SU-DHL-6 (cell line): ENCODE measurements around the gene POU2AF2.
"Not testable (repeated sequence)": the region's sequence is repeated elsewhere in the genome, so short reads cannot be mapped to it uniquely, and the experiment has no call there.

Experiments used
- H2AFZ ChIP-seq: fragments of 200-600 bp; sonication (generic); 2 replicates; pipeline ENCODE4 v1.6.1; 2014; ENCODE audit warnings: low read depth, mild to moderate bottlenecking, moderate library complexity, mixed read lengths, antibody characterized with exemption, low read length; ENCODE audit not compliant: severe bottlenecking
- H3F3A ChIP-seq: fragments of 200-600 bp; shearing (Covaris generic); 2 replicates; pipeline ENCODE4 v1.6.0; 2016; ENCODE audit warnings: antibody characterized with exemption, mild to moderate bottlenecking; ENCODE audit not compliant: insufficient read depth
- H3K27ac ChIP-seq: fragments of 200-600 bp; sonication (generic); 2 replicates; pipeline ENCODE4 v1.5.1; 2016; ENCODE audit warnings: low read depth, mild to moderate bottlenecking, low read length, moderate library complexity, mixed read lengths
- H3K27me3 ChIP-seq: fragments of 200-600 bp; sonication (generic), shearing (Covaris generic); 2 replicates; pipeline ENCODE4 v1.6.0; 2014; ENCODE audit warnings: mild to moderate bottlenecking, low read length
- H3K36me3 ChIP-seq: fragments of 200-600 bp; sonication (generic); 2 replicates; pipeline ENCODE4 v1.6.1; 2014; ENCODE audit warnings: mild to moderate bottlenecking, low read length, mixed read lengths
- H3K4me2 ChIP-seq: fragments of 300-600, 200-600 bp; shearing (Covaris generic), sonication (generic); 2 replicates; pipeline ENCODE4 v1.6.0; 2014; ENCODE audit warnings: low read length, low read depth, mild to moderate bottlenecking; ENCODE audit not compliant: poor library complexity, severe bottlenecking
- H3K4me3 ChIP-seq: fragments of 200-600 bp; sonication (generic); 2 replicates; pipeline ENCODE4 v1.5.1; 2014; ENCODE audit warnings: antibody characterized with exemption, low read length, mild to moderate bottlenecking, mixed read lengths; ENCODE audit not compliant: insufficient read depth, poor library complexity, severe bottlenecking
- H3K79me2 ChIP-seq: fragments of 200-600 bp; sonication (generic); 2 replicates; pipeline ENCODE4 v1.6.1; 2014; ENCODE audit warnings: mild to moderate bottlenecking, low read length, moderate library complexity; ENCODE audit not compliant: insufficient read depth
- H3K9ac ChIP-seq: fragments of 200-600 bp; sonication (generic); 2 replicates; pipeline ENCODE4 v1.7.0; 2014; ENCODE audit warnings: mild to moderate bottlenecking, low read length
- H3K9me2 ChIP-seq: fragments of 200-600 bp; sonication (generic); replicated peaks from 2 replicates; pipeline ENCODE4 v1.6.1; 2014; ENCODE audit warnings: low read length; ENCODE audit not compliant: insufficient read depth
- H3K9me3 ChIP-seq: fragments of 200-600 bp; sonication (generic); 2 replicates; pipeline ENCODE4 v1.6.1; 2014; ENCODE audit warnings: low read length, mixed read lengths; ENCODE audit not compliant: insufficient read depth
- H4K20me1 ChIP-seq: fragments of 200-600 bp; sonication (generic); 2 replicates; pipeline ENCODE4 v1.6.1; 2014; ENCODE audit warnings: low read depth, mild to moderate bottlenecking, antibody characterized with exemption, low read length, moderate library complexity, mixed read lengths
- CTCF ChIP-seq: fragments of 200-600 bp; sonication (generic); IDR thresholded peaks from one replicate; pipeline ENCODE4 v1.5.1; 2017; ENCODE audit warnings: antibody characterized with exemption, mild to moderate bottlenecking, low read length, moderate library complexity; ENCODE audit not compliant: insufficient read depth, poor library complexity, severe bottlenecking
- EZH2phosphoT487 ChIP-seq: fragments of 200-600 bp; sonication (generic), shearing (Covaris generic); conservative IDR thresholded peaks from 2 replicates; pipeline ENCODE4 v1.6.1; 2018; ENCODE audit warnings: mild to moderate bottlenecking, antibody characterized with exemption, low read length, moderate library complexity, mixed read lengths

POU2AF2 gene

DNA sequence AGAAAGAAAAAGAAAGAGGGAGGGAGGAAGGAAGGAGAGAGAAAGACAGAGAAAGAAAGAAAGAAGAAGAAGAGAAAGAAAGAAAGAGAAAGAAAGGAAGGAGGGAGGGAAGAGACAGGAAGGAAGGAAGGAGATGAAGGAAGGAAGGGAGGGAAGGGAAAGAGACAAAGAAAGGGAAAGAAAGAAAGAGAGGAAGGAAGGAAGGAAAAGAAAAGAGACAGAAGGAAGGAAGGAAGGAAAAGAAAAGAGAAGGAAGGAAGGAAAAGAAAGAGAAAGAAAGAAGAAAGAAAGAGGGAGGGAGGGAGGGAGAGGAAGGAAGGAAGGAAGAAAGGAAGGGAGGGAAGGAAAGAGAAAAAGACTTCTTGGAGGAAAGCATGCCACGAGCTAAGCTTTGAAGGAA, 19.1 kb downstream of the POU2AF2 start:
- TF ChIP-seq EZH2phosphoT487, result no peak
- no peak for TF ChIP-seq CTCF
- H3F3A ChIP-seq, result peaks cover 5% of the 10 kb centered on the region; the same call in 1 of the 2 replicates
- no peak overlapping the region for H3K4me3 ChIP-seq
- no peaks in the 10 kb centered on the region for H3K9me2 ChIP-seq
- no peaks in the 10 kb centered on the region for H4K20me1 ChIP-seq
- no peaks in the 10 kb centered on the region for H3K27me3 ChIP-seq
- no peaks in the 10 kb centered on the region for H3K36me3 ChIP-seq
- no peak overlapping the region for H3K9ac ChIP-seq
- H3K9me3 ChIP-seq, result no peaks in the 10 kb centered on the region
- H3K79me2 ChIP-seq, result no peaks in the 10 kb centered on the region
- no peak overlapping the region for H2AFZ ChIP-seq
- H3K27ac ChIP-seq, result no peak overlapping the region
- no peak overlapping the region for H3K4me2 ChIP-seq

DNA sequence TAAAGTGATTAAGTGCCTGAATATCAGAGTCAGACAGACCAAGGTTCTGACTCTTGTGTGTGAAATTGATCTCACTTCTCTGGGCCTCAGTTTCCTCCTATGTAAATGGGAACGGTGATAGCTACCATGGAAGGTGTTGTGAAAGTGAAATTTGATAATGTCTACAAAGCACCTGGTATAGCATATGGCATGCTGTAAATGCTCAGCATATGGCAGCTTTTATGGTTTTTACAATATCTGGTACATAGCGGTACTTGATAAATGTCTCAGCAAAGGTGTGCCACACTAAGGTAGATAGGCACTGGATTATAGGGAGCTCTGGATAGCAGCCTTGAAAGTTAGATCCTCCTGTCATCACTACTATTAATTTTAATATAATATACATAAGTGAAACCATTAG, 19.9 kb downstream of the POU2AF2 start:
- Histone ChIP-seq H3K4me2 (no peak overlapping the region), H3K9me3 (no peaks in the 10 kb centered on the region), H3F3A (peaks cover 11% of the 10 kb centered on the region; the same call in 1 of the 2 replicates), H3K79me2 (no peaks in the 10 kb centered on the region), H4K20me1 (no peaks in the 10 kb centered on the region), H3K9ac (no peak overlapping the region), H3K27me3 (no peaks in the 10 kb centered on the region), H3K27ac (no peak overlapping the region), H3K9me2 (no peaks in the 10 kb centered on the region), H3K36me3 (no peaks in the 10 kb centered on the region), H2AFZ (no peak overlapping the region), H3K4me3 (no peak overlapping the region)
- no peak for TF ChIP-seq EZH2phosphoT487
- TF ChIP-seq CTCF, result no peak

DNA sequence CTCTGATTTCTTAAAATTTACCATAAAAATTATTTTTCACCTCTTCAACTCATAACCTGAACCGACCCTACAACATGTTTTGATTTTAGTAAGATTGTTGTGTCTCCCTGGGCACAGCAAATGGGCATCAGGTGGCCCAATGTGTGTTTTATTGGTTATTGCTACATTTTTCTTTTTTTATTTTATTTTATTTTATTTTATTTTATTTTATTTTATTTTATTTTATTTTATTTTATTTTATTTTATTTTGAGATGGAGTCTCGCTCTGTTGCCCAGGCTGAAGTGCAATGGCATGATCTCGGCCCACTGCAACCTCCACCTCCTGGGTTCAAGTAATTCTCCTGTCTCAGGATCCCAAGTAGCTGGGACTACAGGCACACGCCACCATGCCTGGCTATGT, 22.8 kb downstream of the POU2AF2 start:
- peaks cover 28% of the 10 kb centered on the region for H3F3A ChIP-seq
- H3K27ac ChIP-seq, H2AFZ ChIP-seq, H3K9ac ChIP-seq, H3K36me3 ChIP-seq, H3K9me2 ChIP-seq, H3K4me3 ChIP-seq, H3K27me3 ChIP-seq, H3K9me3 ChIP-seq, H3K79me2 ChIP-seq, H3K4me2 ChIP-seq, H4K20me1 ChIP-seq: not testable (repeated sequence)

- no peaks in the 10 kb centered on the region for H3K9me3 ChIP-seq
- H3K4me3 ChIP-seq, result no peak overlapping the region
- no peak overlapping the region for H3K4me2 ChIP-seq
- H3F3A ChIP-seq, result peaks cover 31% of the 10 kb centered on the region
- H2AFZ ChIP-seq, result no peak overlapping the region
- H3K36me3 ChIP-seq, result no peaks in the 10 kb centered on the region
- H3K79me2 ChIP-seq, result no peaks in the 10 kb centered on the region
- peak overlapping the region; percentile 9; the same call in 1 of the 2 replicates for H3K9ac ChIP-seq
- no peak for TF ChIP-seq CTCF
- no peak for TF ChIP-seq EZH2phosphoT487
- no peaks in the 10 kb centered on the region for H3K27me3 ChIP-seq
- no peaks in the 10 kb centered on the region for H4K20me1 ChIP-seq
- no peaks in the 10 kb centered on the region for H3K9me2 ChIP-seq
- H3K27ac ChIP-seq, result peak overlapping the region; percentile 98; the same call in 1 of the 2 replicates
These were observed 23.8 kb downstream of the POU2AF2 start for GRCh38 chr11:111269146-111269868.
